Measurements from ENCODE around the gene EFCC1.

The EFCC1 gene

GRCh38 chr3:129025691-129026435, 24.8 kb downstream of the EFCC1 start:
- DNase-seq (ENCODE audit: extremely low read depth, low read depth), result no peak
- TF ChIP-seq CTCF (IDR thresholded peaks at IDR 0.05; ENCODE audit: low read depth, low read length), result no peak

- DNase-seq (ENCODE audit: extremely low read depth, low read depth), result no peak
- TF ChIP-seq CTCF (IDR thresholded peaks at IDR 0.05; ENCODE audit: low read depth, low read length), result peak; percentile 2; the same call in 1 of the 2 replicates
Measured at GRCh38 chr3:129026728-129027543, 25.8 kb downstream of the EFCC1 start.

- TF ChIP-seq CTCF (IDR thresholded peaks at IDR 0.05; ENCODE audit: low read depth, low read length), result no peak
- DNase-seq (ENCODE audit: extremely low read depth, low read depth), result no peak
Measured at GRCh38 chr3:129027544-129027880, 26.4 kb downstream of the EFCC1 start.

- no peak for DNase-seq (ENCODE audit: extremely low read depth, low read depth)
Measured at GRCh38 chr3:129028866-129029265, 27.8 kb downstream of the EFCC1 start.

DNA sequence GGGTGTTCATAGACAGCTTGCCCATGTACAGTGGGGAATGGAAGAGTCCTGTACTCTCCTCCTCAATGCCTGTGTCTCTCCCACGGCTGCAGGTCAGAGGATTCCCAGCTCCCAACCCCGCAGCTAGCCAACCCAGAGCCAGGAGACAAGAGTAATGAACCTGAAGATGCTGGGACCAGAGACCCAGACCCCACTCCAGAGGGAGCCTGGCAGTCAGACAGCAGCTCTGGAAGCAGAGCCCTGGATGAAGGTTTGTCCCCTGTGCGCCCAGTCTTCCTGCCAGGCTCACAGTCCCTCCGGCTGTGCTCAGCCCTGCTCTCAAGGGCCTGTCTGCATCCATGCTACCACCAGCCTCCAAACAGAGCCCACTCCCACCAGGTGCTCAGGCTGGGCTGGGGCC, 29.5 kb downstream of the EFCC1 start:
- no peak for DNase-seq (ENCODE audit: extremely low read depth, low read depth)

More at GRCh38 chr3:129028866-129029265, 27.8 kb downstream of the EFCC1 start:
- TF ChIP-seq CTCF (IDR thresholded peaks at IDR 0.05; ENCODE audit: low read depth, low read length), result no peak

GRCh38 chr3:129031476-129032215, 30.5 kb downstream of the EFCC1 start:
- TF ChIP-seq CTCF (IDR thresholded peaks at IDR 0.05; ENCODE audit: low read depth, low read length), result no peak

More for the DNA sequence above, 29.5 kb downstream of the EFCC1 start:
- no peak for TF ChIP-seq CTCF (IDR thresholded peaks at IDR 0.05; ENCODE audit: low read depth, low read length)

More at GRCh38 chr3:129031476-129032215, 30.5 kb downstream of the EFCC1 start:
- no peak for DNase-seq (ENCODE audit: extremely low read depth, low read depth)
